Measurements from ENCODE around the gene GOT2.
"Not testable (repeated sequence)": the region's sequence is repeated elsewhere in the genome, so short reads cannot be mapped to it uniquely, and the experiment has no call there.

Gene GOT2

GRCh38 chr16:58692450-58692849 lies 41.7 kb downstream of the GOT2 start:
- no peak for DNase-seq (ENCODE audit: low spot score)
- TF ChIP-seq CTCF (IDR thresholded peaks at IDR 0.05; ENCODE audit: borderline replicate concordance, control extremely low read depth, extremely low read depth, insufficient read depth, missing control alignments) = no peak
- in situ Hi-C loops (cut with MboI; ENCODE audit: low sequenced_read_pairs, unreplicated experiment) = no loop called here

DNA sequence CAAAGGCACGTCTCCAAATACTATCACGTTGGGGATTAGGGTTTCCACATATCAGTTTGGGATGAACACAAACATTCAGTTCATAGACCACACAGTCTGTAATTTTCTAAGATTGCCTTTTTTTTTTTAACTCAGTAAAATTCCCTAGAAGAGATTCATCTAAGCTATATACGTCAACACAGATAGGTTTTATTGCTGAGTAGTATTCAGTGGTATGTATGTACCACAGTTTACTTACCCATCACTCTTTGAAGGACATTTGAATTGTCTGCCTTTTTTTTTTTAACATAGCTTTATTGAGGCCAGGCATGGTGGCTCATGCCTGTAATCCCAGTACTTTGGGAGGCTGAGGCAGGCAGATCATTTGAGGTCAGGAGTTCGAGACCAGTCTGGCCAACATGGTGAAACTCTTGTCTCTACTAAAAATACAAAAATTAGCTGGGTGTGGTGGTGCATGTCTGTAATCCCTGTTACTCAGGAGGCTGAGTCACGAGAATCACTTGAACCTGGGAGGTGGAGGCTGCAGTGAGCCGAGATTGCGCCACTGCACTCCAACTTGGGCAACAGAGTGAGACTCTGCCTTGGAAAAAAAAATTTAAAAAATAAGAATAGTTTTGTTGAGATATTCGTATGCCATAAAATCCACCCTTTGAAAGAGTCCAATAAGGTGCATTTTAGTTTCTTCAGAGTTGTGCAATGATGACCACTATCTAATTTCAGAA lies 47.0 kb downstream of the GOT2 start:
- DNase-seq (ENCODE audit: low spot score); in situ Hi-C loops (cut with MboI; ENCODE audit: low sequenced_read_pairs, unreplicated experiment): not testable (repeated sequence)

DNA sequence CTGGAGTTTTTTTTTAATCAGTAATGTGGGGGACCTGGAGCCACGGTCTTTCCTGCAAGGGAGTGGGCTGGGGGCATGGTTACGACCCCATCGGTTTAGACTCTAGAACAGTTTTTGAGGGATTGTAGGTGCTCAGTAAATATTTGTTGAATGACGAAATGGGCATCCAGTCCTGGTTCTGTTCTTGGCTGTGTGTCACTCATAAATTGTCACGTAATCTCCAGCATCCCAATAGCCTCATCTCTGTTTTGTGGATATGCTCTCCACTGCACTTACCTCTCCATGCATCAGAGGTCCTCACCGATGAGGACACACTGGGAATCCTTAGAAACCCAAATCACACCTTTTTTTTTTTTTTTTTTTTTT lies 49.0 kb downstream of the GOT2 start:
- in situ Hi-C loops (cut with MboI; ENCODE audit: low sequenced_read_pairs, unreplicated experiment) = no loop called here
- TF ChIP-seq CTCF (IDR thresholded peaks at IDR 0.05; ENCODE audit: borderline replicate concordance, control extremely low read depth, extremely low read depth, insufficient read depth, missing control alignments) = no peak
- DNase-seq (ENCODE audit: low spot score) = no peak

GRCh38 chr16:58684354-58685083 lies 49.6 kb downstream of the GOT2 start, which contains the start of gene SLC38A7:
SLC38A7 (minus strand) TSS chr16:58684770; CDS start chr16:58680126, 4,644 bp downstream.
- TF ChIP-seq CTCF (IDR thresholded peaks at IDR 0.05; ENCODE audit: borderline replicate concordance, control extremely low read depth, extremely low read depth, insufficient read depth, missing control alignments) = no peak
- in situ Hi-C loops (cut with MboI; ENCODE audit: low sequenced_read_pairs, unreplicated experiment) = no loop called here
- DNase-seq (ENCODE audit: low spot score) = peak; percentile 95

GRCh38 chr16:58684001-58684353 lies 50.1 kb downstream of the GOT2 start:
- TF ChIP-seq CTCF (IDR thresholded peaks at IDR 0.05; ENCODE audit: borderline replicate concordance, control extremely low read depth, extremely low read depth, insufficient read depth, missing control alignments) = no peak

GRCh38 chr16:58679763-58680162 lies 54.4 kb downstream of the GOT2 start:
- in situ Hi-C loops (cut with MboI; ENCODE audit: low sequenced_read_pairs, unreplicated experiment) = no loop called here
- no peak for TF ChIP-seq CTCF (IDR thresholded peaks at IDR 0.05; ENCODE audit: borderline replicate concordance, control extremely low read depth, extremely low read depth, insufficient read depth, missing control alignments)
- no peak for DNase-seq (ENCODE audit: low spot score)

More at GRCh38 chr16:58684001-58684353, 50.1 kb downstream of the GOT2 start:
- in situ Hi-C loops (cut with MboI; ENCODE audit: low sequenced_read_pairs, unreplicated experiment) = no loop called here
- no peak for DNase-seq (ENCODE audit: low spot score)

GRCh38 chr16:58678716-58679115 lies 55.4 kb downstream of the GOT2 start:
- no peak for TF ChIP-seq CTCF (IDR thresholded peaks at IDR 0.05; ENCODE audit: borderline replicate concordance, control extremely low read depth, extremely low read depth, insufficient read depth, missing control alignments)
- in situ Hi-C loops (cut with MboI; ENCODE audit: low sequenced_read_pairs, unreplicated experiment) = no loop called here
- DNase-seq (ENCODE audit: low spot score) = no peak

Data from GM13976 (cell line).